IMR-90 (cell line): ENCODE results near the gene BCAT1. TPM values are rescaled to one million over a fixed set of nuclear protein-coding genes. Genes with fewer than 3 reads are reported as not detected.

Source experiments
- ATAC-seq: fragments of 200-7000 bp; cut with Tn5 transposase; 2 replicates; pipeline ENCODE4 v1.9.1; 2020; ENCODE audit warnings: low read depth, mild to moderate bottlenecking, moderate library complexity
- BruUV-seq: library from RNA; stranded (reverse); fragments of 400-500 nt; replicated peaks from 2 replicates; lab custom pipeline; 2021; lab: Mats Ljungman, UMichigan
- CTCF ChIA-PET: fragments of 300-600 bp; formaldehyde crosslinking; extraction: SDS; loops from one replicate; lab custom pipeline; 2021; ENCODE audit warnings: antibody characterized with exemption; lab: Yijun Ruan, JAX
- POLR2A ChIA-PET: fragments of 300-600 bp; sonication (Branson Sonifier 250); formaldehyde crosslinking; loops from one replicate; lab custom pipeline; 2022; ENCODE audit warnings: antibody characterized with exemption; ENCODE audit not compliant: unreplicated experiment; lab: Charles Lee
- DNase-seq: peaks from one replicate; pipeline ENCODE4 v3.0.0; 2013
- H2AFZ ChIP-seq: replicated peaks from 2 replicates; pipeline ENCODE3; 2013; ENCODE audit warnings: low read length, mild to moderate bottlenecking; ENCODE audit not compliant: poor library complexity
- H2AK5ac ChIP-seq: 2 replicates; pipeline ENCODE4 v1.6.1; 2013; ENCODE audit warnings: low read depth, low read length, inconsistent platforms
- H2AK9ac ChIP-seq: replicated peaks from 2 replicates; pipeline ENCODE3; 2013; ENCODE audit warnings: mild to moderate bottlenecking, low read depth, low read length, moderate library complexity; ENCODE audit not compliant: poor library complexity
- H2BK120ac ChIP-seq: 2 replicates; pipeline ENCODE4 v1.6.1; 2013; ENCODE audit warnings: low read depth, low read length, inconsistent platforms
- H2BK15ac ChIP-seq: 3 replicates; pipeline ENCODE4 v1.6.1; 2013; ENCODE audit warnings: low read depth, low read length, inconsistent platforms
- H2BK20ac ChIP-seq: 2 replicates; pipeline ENCODE4 v1.6.1; 2013; ENCODE audit warnings: low read depth, mild to moderate bottlenecking, inconsistent platforms, low read length, moderate library complexity
- H2BK5ac ChIP-seq: 2 replicates; pipeline ENCODE4 v1.6.1; 2013; ENCODE audit warnings: mild to moderate bottlenecking, low read depth, low read length, inconsistent platforms; ENCODE audit not compliant: poor library complexity, severe bottlenecking
- H3K14ac ChIP-seq: replicated peaks from 2 replicates; pipeline ENCODE4 v1.6.1; 2013; ENCODE audit warnings: low read depth, low read length, inconsistent platforms
- H3K18ac ChIP-seq: 2 replicates; pipeline ENCODE4 v1.6.1; 2013; ENCODE audit warnings: low read depth, low read length, control low read depth
- H3K23ac ChIP-seq: 2 replicates; pipeline ENCODE4 v1.6.1; 2013; ENCODE audit warnings: low read depth, low read length, inconsistent platforms
- H3K27ac ChIP-seq: 2 replicates; pipeline ENCODE4 v1.5.1; 2013; ENCODE audit warnings: mild to moderate bottlenecking, control low read depth, low read length; ENCODE audit not compliant: insufficient read depth
- H3K27me3 ChIP-seq: 2 replicates; pipeline ENCODE4 v1.6.1; 2013; ENCODE audit warnings: low read length; ENCODE audit not compliant: control insufficient read depth, insufficient read depth
- H3K36me3 ChIP-seq: 2 replicates; pipeline ENCODE4 v1.6.1; 2013; ENCODE audit warnings: low read length, mixed read lengths; ENCODE audit not compliant: control insufficient read depth, insufficient read depth
- H3K4ac ChIP-seq: 2 replicates; pipeline ENCODE4 v1.6.1; 2013; ENCODE audit warnings: low read depth, low read length, inconsistent platforms
- H3K4me1 ChIP-seq: 2 replicates; pipeline ENCODE4 v1.6.1; 2013; ENCODE audit warnings: low read length, mixed read lengths; ENCODE audit not compliant: control insufficient read depth, insufficient read depth
- H3K4me2 ChIP-seq: 2 replicates; pipeline ENCODE4 v1.6.1; 2013; ENCODE audit warnings: low read depth, mild to moderate bottlenecking, control low read depth, low read length, moderate library complexity
- H3K4me3 ChIP-seq: 2 replicates; pipeline ENCODE4 v1.5.1; 2013; ENCODE audit warnings: low read depth, mild to moderate bottlenecking, control low read depth, low read length, moderate library complexity; ENCODE audit not compliant: insufficient read depth
- H3K56ac ChIP-seq: 2 replicates; pipeline ENCODE4 v1.6.1; 2013; ENCODE audit warnings: low read length, inconsistent platforms; ENCODE audit not compliant: insufficient read depth; ENCODE audit errors: extremely low read depth
- H3K79me1 ChIP-seq, 2 experiments: 2 replicates each; pipeline ENCODE4 v1.6.1; 2013; ENCODE audit warnings: low read length in 2 of 2, inconsistent platforms in 1 of 2, low read depth in 1 of 2
- H3K9ac ChIP-seq: 2 replicates; pipeline ENCODE4 v1.6.1; 2013; ENCODE audit warnings: low read depth, low read length, control low read depth
- H3K9me1 ChIP-seq: 2 replicates; pipeline ENCODE4 v1.6.1; 2013; ENCODE audit warnings: low read length, inconsistent platforms; ENCODE audit not compliant: insufficient read depth
- H3K9me3 ChIP-seq: 2 replicates; pipeline ENCODE4 v1.6.1; 2013; ENCODE audit warnings: low read length; ENCODE audit not compliant: control insufficient read depth, insufficient read depth
- H4K20me1 ChIP-seq: 2 replicates; pipeline ENCODE4 v1.6.1; 2013; ENCODE audit warnings: low read length, inconsistent platforms; ENCODE audit not compliant: insufficient read depth
- H4K5ac ChIP-seq: 2 replicates; pipeline ENCODE4 v1.6.1; 2013; ENCODE audit warnings: mild to moderate bottlenecking, low read depth, low read length, control low read depth
- H4K8ac ChIP-seq, 2 experiments: 2 replicates each; pipeline ENCODE4 v1.6.1; 2013; ENCODE audit warnings: low read depth in 2 of 2, low read length in 2 of 2, control low read depth in 1 of 2, inconsistent platforms in 1 of 2
- H4K91ac ChIP-seq: 2 replicates; pipeline ENCODE4 v1.6.1; 2013; ENCODE audit warnings: low read depth, low read length, inconsistent platforms; ENCODE audit not compliant: insufficient read depth
- BHLHE40 ChIP-seq: fragments of 150-350 bp; IDR thresholded peaks from 2 replicates; pipeline ENCODE4 v1.6.1; 2016; ENCODE audit warnings: mild to moderate bottlenecking, low read depth, low read length
- CEBPB ChIP-seq: IDR thresholded peaks from 2 replicates; pipeline ENCODE4 v1.6.1; 2012; ENCODE audit warnings: low read depth, low read length, improper control_type of control experiment
- CHD1 ChIP-seq: IDR thresholded peaks from 2 replicates; pipeline ENCODE4 v1.6.1; 2012; ENCODE audit warnings: low read depth, low read length, improper control_type of control experiment
- CTCF ChIP-seq: conservative IDR thresholded peaks from 2 replicates; pipeline ENCODE4 v1.5.1; 2012; ENCODE audit warnings: mild to moderate bottlenecking, low read depth, low read length, improper control_type of control experiment
- ELK1 ChIP-seq: fragments of 150-350 bp; IDR thresholded peaks from 2 replicates; pipeline ENCODE4 v1.6.1; 2016; ENCODE audit warnings: low read depth, mild to moderate bottlenecking, low read length, moderate library complexity, borderline replicate concordance
- FOS ChIP-seq: fragments of 150-350 bp; IDR thresholded peaks from 2 replicates; pipeline ENCODE4 v1.6.1; 2016; ENCODE audit warnings: low read depth, low read length
- MAFK ChIP-seq: IDR thresholded peaks from 2 replicates; pipeline ENCODE4 v1.6.1; 2012; ENCODE audit warnings: low read depth, low read length, improper control_type of control experiment
- MAZ ChIP-seq: IDR thresholded peaks from 2 replicates; pipeline ENCODE4 v1.6.1; 2012; ENCODE audit warnings: low read depth, mild to moderate bottlenecking, low read length, improper control_type of control experiment, moderate library complexity, borderline replicate concordance
- MXI1 ChIP-seq: IDR thresholded peaks from 2 replicates; pipeline ENCODE4 v1.6.1; 2012; ENCODE audit warnings: low read depth, mild to moderate bottlenecking, low read length, moderate library complexity, borderline replicate concordance
- NFE2L2 ChIP-seq: fragments of 150-350 bp; IDR thresholded peaks from 2 replicates; pipeline ENCODE4 v1.6.1; 2016; ENCODE audit warnings: low read depth, mild to moderate bottlenecking, low read length
- POLR2A ChIP-seq: IDR thresholded peaks from 2 replicates; pipeline ENCODE4 v1.6.1; 2012; ENCODE audit warnings: mild to moderate bottlenecking, low read depth, low read length
- RAD21 ChIP-seq: IDR thresholded peaks from 2 replicates; pipeline ENCODE4 v1.6.1; 2012; ENCODE audit warnings: low read length, improper control_type of control experiment
- RCOR1 ChIP-seq: IDR thresholded peaks from 2 replicates; pipeline ENCODE4 v1.6.1; 2012; ENCODE audit warnings: mild to moderate bottlenecking, low read length, improper control_type of control experiment; ENCODE audit not compliant: insufficient replicate concordance
- RFX5 ChIP-seq: IDR thresholded peaks from 2 replicates; pipeline ENCODE4 v1.8.0; 2012; ENCODE audit warnings: low read depth, mild to moderate bottlenecking, low read length, moderate library complexity
- SMC3 ChIP-seq: fragments of 150-350 bp; IDR thresholded peaks from 2 replicates; pipeline ENCODE4 v1.6.1; 2016; ENCODE audit warnings: low read depth, mild to moderate bottlenecking, antibody characterized with exemption, low read length, moderate library complexity
- USF2 ChIP-seq: fragments of 150-350 bp; IDR thresholded peaks from 2 replicates; pipeline ENCODE4 v1.6.1; 2017; ENCODE audit warnings: mild to moderate bottlenecking, antibody characterized with exemption, low read length, low read depth
- WGBS, 2 experiments: methylation state at CpG; one replicate each; pipeline versions ENCODE4 v1.1.5 to v1.1.7; 2013; ENCODE audit warnings: missing lambda C conversion rate in 2 of 2; ENCODE audit not compliant: insufficient read length in 1 of 2; ENCODE audit errors: extremely low coverage in 2 of 2; 5-methylcytosine and 5-hydroxymethylcytosine counted together
- dilution Hi-C: fragments of 300-500 bp; cut with HindIII; formaldehyde crosslinking; loops from one replicate; pipeline ENCODE4 v1.14.3; 2018; ENCODE audit warnings: low sequenced_read_pairs; ENCODE audit not compliant: unreplicated experiment
- in situ Hi-C: fragments of 300-500 bp; cut with MboI; formaldehyde crosslinking; loops from 3 replicates; pipeline ENCODE4 v1.14.3; 2019; ENCODE audit warnings: low sequenced_read_pairs, inconsistent platforms, mixed read lengths
- intact Hi-C: fragments of 100-400 bp; cut with micrococcal nuclease; formaldehyde crosslinking; loops from 2 replicates; pipeline ENCODE4 v1.10.0; 2022
- polyA plus RNA-seq, 3 experiments: library from polyadenylated mRNA; depleted of rRNA; stranded (reverse); fragments of >200 nt; gene quantifications; 2 replicates each; pipeline ENCODE4 v1.2.3, GENCODE V29; 2012; ENCODE audit warnings: low replicate concordance in 1 of 3
- total RNA-seq: library from RNA; depleted of rRNA; stranded (reverse); fragments of >200 nt; gene quantifications from 2 replicates; pipeline ENCODE4 v1.2.3, GENCODE V29; 2012

Gene BCAT1
- total and polyA plus RNA-seq, 2 of the 4 experiments (the other 2 are of a cell fraction) = 30.4 to 683 TPM

GRCh38 chr12:24915501-24915900 is 33.4 kb downstream of the BCAT1 start:
- Histone ChIP-seq H3K56ac (no peak overlapping the region), H4K8ac (no peak overlapping the region), H3K18ac (no peak overlapping the region), H4K91ac (no peak overlapping the region), H2AK9ac (no peak overlapping the region), H3K4ac (no peak overlapping the region), H3K14ac (no peak overlapping the region), H3K4me2 (no peak overlapping the region), H3K36me3 (no peaks in the 10 kb centered on the region), H2AFZ (no peak overlapping the region), H2BK5ac (no peak overlapping the region), H3K9me3 (no peaks in the 10 kb centered on the region), H3K9ac (no peak overlapping the region), H3K79me1 (peaks cover 22 to 71% of the 10 kb centered on the region in 2 experiments), H2BK120ac (no peak overlapping the region), H3K9me1 (peaks cover 14% of the 10 kb centered on the region), H2BK15ac (no peak overlapping the region), H2AK5ac (no peak overlapping the region), H3K27me3 (no peaks in the 10 kb centered on the region), H4K5ac (no peak overlapping the region), H3K4me3 (no peak overlapping the region), H2BK20ac (no peak overlapping the region), H4K20me1 (peaks cover 40% of the 10 kb centered on the region; the same call in 1 of the 2 replicates), H3K4me1 (peaks cover 8% of the 10 kb centered on the region), H3K23ac (no peak overlapping the region; the same call in 1 of the 2 replicates), H3K27ac (no peak overlapping the region)
- no CpG with 5 or more reads among the region's 5 CpGs for WGBS, 2 experiments
- ATAC-seq = no peak
- dilution Hi-C loops = no loop called here
- POLR2A ChIA-PET = no interaction called here
- in situ Hi-C loops = no loop called here
- no peak for DNase-seq
- CTCF ChIA-PET = no interaction called here
- TF ChIP-seq RCOR1 (no peak), RAD21 (no peak), NFE2L2 (no peak), POLR2A (no peak), FOS (no peak), MXI1 (no peak), MAZ (no peak), SMC3 (no peak), BHLHE40 (no peak), ELK1 (no peak), CHD1 (no peak), MAFK (no peak), CEBPB (no peak), RFX5 (no peak), USF2 (no peak), CTCF (no peak)
- intact Hi-C loops = no loop called here
- BruUV-seq = no TSS peak
